ENCODE results near the gene USP17L12.
"Not testable (repeated sequence)": the region's sequence is repeated elsewhere in the genome, so short reads cannot be mapped to it uniquely, and the experiment has no call there.

GRCh38 chr4:9230249-9230648 lies 10.3 kb downstream of the USP17L12 start:
- not testable (repeated sequence) for TF ChIP-seq YY1 (IDR thresholded peaks at IDR 0.05; ENCODE audit: insufficient read depth, insufficient read length); ZNF274 (IDR thresholded peaks at IDR 0.05; ENCODE audit: low read depth, low read length)

All from NT2/D1 (cell line).